Pancreas (tissue), 10 donors: ENCODE measurements around the gene SGMS1. TPM values are rescaled to one million over a fixed set of nuclear protein-coding genes. Genes with fewer than 3 reads are reported as not detected.
"Not testable (repeated sequence)": the region's sequence is repeated elsewhere in the genome, so short reads cannot be mapped to it uniquely, and the experiment has no call there.

Experiments
- ATAC-seq, 4 donors: fragments of 200-7000 bp; cut with Tn5 transposase; one replicate each; pipeline versions ENCODE4 v1.8.0 to v1.9.1; 2020; ENCODE audit warnings: mild to moderate bottlenecking in 4 of 4, moderate library complexity in 4 of 4
- DNase-seq, 6 donors: peaks; one replicate each; pipeline ENCODE4 v3.0.0-alpha.2; 2020
- FAIRE-seq: peaks from 2 replicates; lab custom pipeline; 2012; peaks lifted over from hg19 to GRCh38; lab: Jason Lieb, UNC
- H3K27ac ChIP-seq, 4 donors: fragments of 200-600 bp; sonication (generic); 1 replicate in 3 of 4; 2 replicates in 1 of 4; pipeline versions ENCODE4 v1.5.0 to v1.8.0; 2020
- H3K27me3 ChIP-seq, 4 donors: fragments of 200-600 bp; one replicate each; pipeline ENCODE4 v1.8.0; 2021
- H3K36me3 ChIP-seq, 3 donors: fragments of 200-600 bp; sonication (generic) in 1 of 3; one replicate each; pipeline versions ENCODE4 v1.5.0 to v1.8.0; 2020 to 2021
- H3K4me1 ChIP-seq, 3 donors: fragments of 200-600 bp; one replicate each; pipeline ENCODE4 v1.8.0; 2021
- H3K4me3 ChIP-seq, 4 donors: fragments of 200-600 bp; sonication (generic) in 2 of 4; one replicate each; pipeline versions ENCODE4 v1.5.0 to v1.8.0; 2020 to 2021
- H3K9me3 ChIP-seq, 4 donors: fragments of 200-600 bp; one replicate each; pipeline ENCODE4 v1.8.0; 2021
- CTCF ChIP-seq, 4 donors: fragments of 200-600 bp; sonication (generic) in 3 of 4; IDR thresholded peaks; one replicate each; pipeline versions ENCODE4 v1.5.0 to v1.8.0; 2021; ENCODE audit warnings: antibody characterized with exemption in 4 of 4
- WGBS, 2 donors: extraction: QIAGEN DNeasy Blood & Tissue Kit; methylation state at CpG; one replicate each; pipeline ENCODE4 v1.1.7; 2013; 5-methylcytosine and 5-hydroxymethylcytosine counted together
- intact Hi-C, 3 donors: fragments of 100-400 bp; cut with DNase I; formaldehyde crosslinking; loops; one replicate each; pipeline versions ENCODE4 v1.11.1 to v1.14.2; 2022
- polyA plus RNA-seq, 2 donors: library from polyadenylated mRNA; stranded (reverse); fragments of 200-250 nt; gene quantifications; one replicate each; pipeline ENCODE4 v1.2.3, GENCODE V29; 2013
- total RNA-seq, 6 donors: library from RNA; stranded (reverse); fragmentation: NEBNext Ultra II Directional in 4 of 6; extraction: Animal tissue kit (Norgen Biotek cat#: 25700) in 4 of 6; gene quantifications; one replicate each; pipeline versions ENCODE4 v1.2.1 to v1.2.4, GENCODE V29; 2021 to 2023
- donor health status: healthy with polysubstance abuse.
- donor health status: DM: no; HTN: no; CAD: no; lungs with moderate emphysema.
- donor health status: DM: no; HTN: no; CAD: no.
- donor health status: control.
- donor health status: control.
- donor health status: Bipolar disorder and iron deficiency.
- donor health status: DM: yes; HTN: yes; CAD: no.
- donor health status: DM: no; HTN: no; CAD: no.
- donor health status: DM: no; HTN: no; CAD: no.
- donor health status: DM: yes; HTN: yes; CAD: no.

The SGMS1 gene
- total and polyA plus RNA-seq, 8 donors = 4.8 to 21.6 (median 13.2) TPM

DNA sequence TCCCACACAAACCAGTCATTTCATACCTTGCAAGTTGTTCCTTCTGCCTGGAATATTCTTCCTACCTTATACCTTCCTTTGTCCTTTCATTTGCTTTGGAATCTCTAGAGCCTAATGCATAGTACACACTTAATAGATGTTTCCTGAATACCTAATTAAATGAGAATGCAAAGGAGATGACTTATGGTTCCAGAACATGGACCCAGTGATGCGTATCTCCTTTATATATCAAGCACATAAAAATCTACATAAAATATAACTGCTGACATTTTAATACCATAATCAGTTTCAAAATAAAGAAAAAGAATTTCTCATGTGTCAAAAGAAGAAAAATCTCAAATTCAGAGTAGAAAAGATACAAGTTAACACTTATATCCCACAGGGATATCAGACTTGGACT, 261.8 kb downstream of the SGMS1 start:
- 98 to 99% methylated on average over 1 of the region's 1 CpG for WGBS, 2 donors
- FAIRE-seq = no peak
- TF ChIP-seq CTCF (IDR thresholded peaks at IDR 0.05) = no peak

GRCh38 chr10:50360077-50360850, 263.5 kb downstream of the SGMS1 start:
- ATAC-seq (peak in 3 of 4 donors; percentile 35 to 74 (median 38)), DNase-seq (no peak), FAIRE-seq (no peak)
- no peaks in the 10 kb centered on the region for H3K9me3 ChIP-seq
- H3K27me3 ChIP-seq = no peaks in the 10 kb centered on the region
- no peak overlapping the region for H3K4me3 ChIP-seq
- intact Hi-C loops = no loop called here
- peaks cover 0 to 5% (median 0%) of the 10 kb centered on the region in 3 donors for H3K4me1 ChIP-seq
- no peak overlapping the region for H3K27ac ChIP-seq
- H3K36me3 ChIP-seq = no peaks in the 10 kb centered on the region
- WGBS, 2 donors = 56 to 57% methylated on average over 5 of the region's 5 CpGs
- no peak for TF ChIP-seq CTCF (IDR thresholded peaks at IDR 0.05)

More for the DNA sequence above, 261.8 kb downstream of the SGMS1 start:
- Histone ChIP-seq H3K36me3 (no peaks in the 10 kb centered on the region), H3K4me1 (peaks cover 0 to 5% (median 0%) of the 10 kb centered on the region in 3 donors), H3K4me3 (no peak overlapping the region), H3K27me3 (no peaks in the 10 kb centered on the region), H3K9me3 (no peaks in the 10 kb centered on the region), H3K27ac (no peak overlapping the region)
- DNase-seq = no peak
- ATAC-seq = no peak
- intact Hi-C loops = no loop called here

DNA sequence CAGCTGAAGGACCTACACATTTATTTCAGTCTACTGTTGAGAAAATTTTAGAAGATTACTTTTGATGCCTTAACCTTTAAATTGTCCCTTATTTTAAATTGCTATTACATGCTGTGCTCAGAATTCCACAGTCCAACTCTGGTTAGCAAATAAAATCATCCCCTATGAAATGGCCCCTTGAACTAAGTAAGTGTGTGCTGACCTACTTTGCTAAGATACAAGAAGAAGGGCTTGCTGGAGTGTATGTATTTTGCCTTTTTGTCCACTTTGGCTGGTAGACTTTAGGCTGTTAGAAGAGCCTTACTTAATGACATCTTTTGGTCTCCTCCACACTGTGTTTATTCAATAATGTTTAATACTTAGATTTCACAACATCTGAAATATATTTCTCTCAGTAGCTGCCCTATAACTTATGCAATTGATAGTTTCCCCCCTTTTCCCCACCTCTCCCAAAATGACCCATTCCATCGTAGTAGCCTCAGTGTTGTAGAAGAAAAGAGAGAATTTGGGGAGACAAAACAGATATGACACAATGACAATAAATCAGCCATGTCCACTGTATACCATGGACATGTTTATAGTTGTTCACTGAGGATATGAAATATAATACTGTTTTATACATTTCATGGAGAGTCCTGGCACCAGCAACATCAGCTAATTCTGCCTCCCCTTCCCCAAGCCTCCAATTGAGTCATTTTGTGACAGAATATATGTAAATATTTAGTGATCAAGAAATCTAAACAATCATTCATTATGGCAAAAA, 264.6 kb downstream of the SGMS1 start:
- intact Hi-C loops = no loop called here
- no peaks in the 10 kb centered on the region for H3K9me3 ChIP-seq
- 89% methylated on average over 1 of the region's 1 CpG for WGBS, 2 donors
- H3K4me1 ChIP-seq = peaks cover 0 to 5% (median 0%) of the 10 kb centered on the region in 3 donors
- DNase-seq = no peak
- FAIRE-seq = no peak
- no peak overlapping the region for H3K4me3 ChIP-seq
- no peaks in the 10 kb centered on the region for H3K27me3 ChIP-seq
- no peak overlapping the region for H3K27ac ChIP-seq
- ATAC-seq = no peak
- H3K36me3 ChIP-seq = no peaks in the 10 kb centered on the region
- no peak for TF ChIP-seq CTCF (IDR thresholded peaks at IDR 0.05)

- Histone ChIP-seq H3K27me3 (no peaks in the 10 kb centered on the region), H3K36me3 (no peaks in the 10 kb centered on the region), H3K27ac (no peak overlapping the region), H3K4me1 (peaks cover 0 to 5% (median 0%) of the 10 kb centered on the region in 3 donors), H3K4me3 (no peak overlapping the region), H3K9me3 (no peaks in the 10 kb centered on the region)
- FAIRE-seq (no peak), ATAC-seq (no peak), DNase-seq (no peak)
- intact Hi-C loops = no loop called here
- 90 to 95% methylated on average over 2 of the region's 2 CpGs for WGBS, 2 donors
- TF ChIP-seq CTCF (IDR thresholded peaks at IDR 0.05) = no peak
These were observed 265.3 kb downstream of the SGMS1 start for GRCh38 chr10:50358411-50358810.

DNA sequence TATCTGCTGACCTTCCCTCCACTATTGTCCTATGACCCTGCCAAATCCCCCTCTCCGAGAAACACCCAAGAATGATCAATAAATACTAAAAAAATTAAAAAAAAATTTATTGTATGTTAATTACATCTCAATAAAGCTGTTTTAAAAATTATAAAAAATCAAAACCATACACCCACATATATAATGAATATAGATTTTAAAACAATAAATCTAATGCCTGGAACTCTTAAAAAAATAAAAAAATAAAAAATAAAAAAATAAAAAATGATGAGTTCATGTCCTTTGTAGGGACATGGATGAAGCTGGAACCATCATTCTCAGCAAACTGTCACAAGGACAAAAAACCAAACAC, 267.3 kb downstream of the SGMS1 start:
- not testable (repeated sequence) for ATAC-seq

DNA sequence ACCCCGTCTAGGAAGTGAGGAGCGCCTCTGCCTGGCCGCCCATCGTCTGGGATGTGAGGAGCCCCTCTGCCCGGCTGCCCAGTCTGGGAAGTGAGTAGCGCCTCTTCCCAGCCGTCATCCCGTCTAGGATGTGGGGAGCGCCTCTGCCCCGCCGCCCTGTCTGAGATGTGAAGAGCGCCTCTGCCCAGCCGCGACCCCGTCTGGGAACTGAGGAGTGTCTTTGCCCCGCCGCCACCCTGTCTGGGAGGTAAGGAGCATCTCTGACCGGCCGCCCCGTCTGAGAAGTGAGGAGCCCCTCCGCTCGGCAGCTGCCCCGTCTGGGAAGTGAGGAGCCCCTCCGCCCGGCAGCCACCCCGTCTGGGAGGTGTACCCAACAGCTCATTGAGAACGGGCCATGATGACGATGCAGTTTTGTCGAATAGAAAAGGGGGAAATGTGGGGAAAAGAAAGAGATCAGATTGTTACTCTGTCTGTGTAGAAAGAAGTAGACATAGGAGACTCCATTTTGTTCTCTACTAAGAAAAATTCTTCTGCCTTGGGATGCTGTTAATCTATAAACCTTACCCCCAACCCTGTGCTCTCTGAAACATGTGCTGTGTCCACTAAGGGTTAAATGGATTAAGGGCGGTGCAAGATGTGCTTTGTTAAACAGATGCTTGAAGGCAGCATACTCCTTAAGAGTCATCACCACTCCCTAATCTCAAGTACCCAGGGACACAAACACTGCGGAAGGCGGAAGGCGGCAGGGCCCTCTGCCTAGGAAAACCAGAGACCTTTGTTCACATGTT, 267.9 kb downstream of the SGMS1 start:
- peak in 1 of 6 donors; percentile 45 for DNase-seq

More for the DNA sequence above, 267.3 kb downstream of the SGMS1 start:
- H3K27ac ChIP-seq, H3K36me3 ChIP-seq, H3K9me3 ChIP-seq, intact Hi-C loops, H3K4me1 ChIP-seq, FAIRE-seq, H3K4me3 ChIP-seq, DNase-seq, H3K27me3 ChIP-seq: not testable (repeated sequence)
- 67 to 81% methylated on average over 1 of the region's 1 CpG for whole genome bisulfite sequencing, 2 donors

More for the DNA sequence above, 267.9 kb downstream of the SGMS1 start:
- H3K27me3 ChIP-seq, H3K4me3 ChIP-seq, intact Hi-C loops, FAIRE-seq, H3K9me3 ChIP-seq, H3K4me1 ChIP-seq, H3K36me3 ChIP-seq, H3K27ac ChIP-seq, ATAC-seq: not testable (repeated sequence)
- WGBS, 2 donors = 96% methylated on average over 32 to 33 of the region's 33 CpGs
